ENCODE results near the gene ANKHD1. TPM values are rescaled to one million over a fixed set of nuclear protein-coding genes. Genes with fewer than 3 reads are reported as not detected.
A peak's percentile ranks its signal among the peaks of the same experiment; 100 is the strongest.

ANKHD1 gene
- total RNA-seq, 6 experiments from 2014 or later, result 45.5 to 73.2 (median 62.6) TPM

- peak overlapping the region in 2 of 3 donors; percentile 84 to 94 for H3K27ac ChIP-seq
- H3K9me3 ChIP-seq, result no peaks in the 10 kb centered on the region
- ATAC-seq (no peak), DNase-seq (no peak)
- H3K36me3 ChIP-seq, result peaks cover 0 to 15% (median 7%) of the 10 kb centered on the region in 4 donors
- peaks cover 0 to 56% (median 27%) of the 10 kb centered on the region in 4 donors for H3K4me1 ChIP-seq
- H3K27me3 ChIP-seq, result no peaks in the 10 kb centered on the region
- TF ChIP-seq CTCF (IDR thresholded peaks at IDR 0.05), result no peak
- peak overlapping the region; percentile 74 to 87 (median 76) for H3K4me3 ChIP-seq
- 93% methylated on average over 3 of the region's 4 CpGs for WGBS (ENCODE audit: insufficient coverage, low coverage, low lambda C conversion rate, missing lambda C conversion rate)
- intact Hi-C loops (cut with DNase I), result loop anchor here (10.0 kb wide), 1 partner anchor 69 kb away; the partner anchor contains the start of genes CD14 (in 2 of the 2) and TMCO6 (in 2 of the 2)
Observed at GRCh38 chr5:140565780-140566095, 164.1 kb downstream of the ANKHD1 start.

GRCh38 chr5:140566665-140567064, 165.0 kb downstream of the ANKHD1 start:
- TF ChIP-seq CTCF (IDR thresholded peaks at IDR 0.05) (no peak), POLR2A (IDR thresholded peaks at IDR 0.05) (no peak)
- ATAC-seq (no peak), DNase-seq (no peak)
- H3K27me3 ChIP-seq, result no peaks in the 10 kb centered on the region
- intact Hi-C loops (cut with DNase I), result loop anchor here (10.0 kb wide), 1 partner anchor 68 kb away; the partner anchor contains the start of genes CD14 (in 2 of the 2) and TMCO6 (in 2 of the 2)
- no peak overlapping the region for H3K27ac ChIP-seq
- whole genome bisulfite sequencing (ENCODE audit: insufficient coverage, low coverage, low lambda C conversion rate, missing lambda C conversion rate), result 100% methylated on average over 1 of the region's 5 CpGs
- no peaks in the 10 kb centered on the region for H3K9me3 ChIP-seq
- no peak overlapping the region for H3K4me3 ChIP-seq
- peaks cover 0 to 15% (median 7%) of the 10 kb centered on the region in 4 donors for H3K36me3 ChIP-seq
- H3K4me1 ChIP-seq, result peaks cover 0 to 57% (median 28%) of the 10 kb centered on the region in 4 donors

GRCh38 chr5:140567136-140567818, 165.6 kb downstream of the ANKHD1 start:
- no peaks in the 10 kb centered on the region for H3K9me3 ChIP-seq
- WGBS (ENCODE audit: insufficient coverage, low coverage, low lambda C conversion rate, missing lambda C conversion rate), result 84% methylated on average over 8 of the region's 22 CpGs
- ATAC-seq, result no peak
- H3K27me3 ChIP-seq, result no peaks in the 10 kb centered on the region
- no peak overlapping the region for H3K27ac ChIP-seq
- peaks cover 0 to 56% (median 25%) of the 10 kb centered on the region in 4 donors for H3K4me1 ChIP-seq
- TF ChIP-seq POLR2A (IDR thresholded peaks at IDR 0.05) (no peak), CTCF (IDR thresholded peaks at IDR 0.05) (no peak)
- intact Hi-C loops (cut with DNase I), result loop anchor here (10.0 kb wide), 1 partner anchor 68 kb away; the partner anchor contains the start of genes CD14 (in 2 of the 2) and TMCO6 (in 2 of the 2)
- peaks cover 0 to 15% (median 7%) of the 10 kb centered on the region in 4 donors for H3K36me3 ChIP-seq
- DNase-seq, result peak in 1 of 3 donors; percentile 55
- H3K4me3 ChIP-seq, result no peak overlapping the region

- no peak overlapping the region for H3K27ac ChIP-seq
- DNase-seq (peak in 1 of 3 donors; percentile 40), ATAC-seq (no peak)
- peaks cover 0 to 15% (median 7%) of the 10 kb centered on the region in 4 donors for H3K36me3 ChIP-seq
- 91% methylated on average over 6 of the region's 13 CpGs for WGBS (ENCODE audit: insufficient coverage, low coverage, low lambda C conversion rate, missing lambda C conversion rate)
- intact Hi-C loops (cut with DNase I), result loop anchor here (10.0 kb wide), 1 partner anchor 67 kb away; the partner anchor contains the start of genes CD14 (in 2 of the 2) and TMCO6 (in 2 of the 2)
- no peaks in the 10 kb centered on the region for H3K27me3 ChIP-seq
- no peak overlapping the region for H3K4me3 ChIP-seq
- peaks cover 0 to 56% (median 22%) of the 10 kb centered on the region in 4 donors for H3K4me1 ChIP-seq
- TF ChIP-seq POLR2A (IDR thresholded peaks at IDR 0.05), result no peak
- no peak for TF ChIP-seq CTCF (IDR thresholded peaks at IDR 0.05)
- H3K9me3 ChIP-seq, result no peaks in the 10 kb centered on the region
Observed at GRCh38 chr5:140567871-140568270, 166.2 kb downstream of the ANKHD1 start.
